Neuronal stem cell (in vitro differentiated cells): Measurements from ENCODE around the gene NTRK3.

Experiments
- DNase-seq: peaks from one replicate; pipeline ENCODE4 v3.0.0-alpha.2; 2013; ENCODE audit warnings: low spot score
- H2AFZ ChIP-seq: one replicate; pipeline ENCODE4 v1.6.1; 2013; ENCODE audit warnings: mild to moderate bottlenecking, low read length, inconsistent platforms
- H2AK5ac ChIP-seq: 2 replicates; pipeline ENCODE4 v1.6.1; 2013; ENCODE audit warnings: low read depth, mild to moderate bottlenecking, inconsistent platforms, low read length, moderate library complexity, mixed read lengths
- H2BK120ac ChIP-seq: 2 replicates; pipeline ENCODE4 v1.6.1; 2013; ENCODE audit warnings: low read depth, mild to moderate bottlenecking, inconsistent platforms, low read length, moderate library complexity, mixed read lengths
- H2BK12ac ChIP-seq: one replicate; pipeline ENCODE4 v1.6.1; 2013; ENCODE audit warnings: low read length, inconsistent platforms
- H2BK15ac ChIP-seq: 2 replicates; pipeline ENCODE4 v1.6.1; 2013; ENCODE audit warnings: mild to moderate bottlenecking, low read length, inconsistent platforms, mixed read lengths
- H2BK5ac ChIP-seq: one replicate; pipeline ENCODE4 v1.6.1; 2013; ENCODE audit warnings: inconsistent platforms, mild to moderate bottlenecking, low read length, moderate library complexity
- H3K14ac ChIP-seq: one replicate; pipeline ENCODE4 v1.6.1; 2013; ENCODE audit warnings: low read length, inconsistent platforms
- H3K18ac ChIP-seq: 2 replicates; pipeline ENCODE4 v1.6.1; 2013; ENCODE audit warnings: low read length, inconsistent platforms
- H3K23ac ChIP-seq: 2 replicates; pipeline ENCODE4 v1.6.1; 2013; ENCODE audit warnings: low read depth, mild to moderate bottlenecking, mixed read lengths, low read length, inconsistent platforms; ENCODE audit not compliant: poor library complexity
- H3K27ac ChIP-seq: replicated peaks from 3 replicates; pipeline ENCODE4 v1.5.1; 2013; ENCODE audit warnings: low read length, inconsistent platforms
- H3K27me3 ChIP-seq, 3 experiments: 2 replicates each; pipeline ENCODE4 v1.6.1; 2013; ENCODE audit warnings: low read length in 3 of 3, mild to moderate bottlenecking in 2 of 3, inconsistent platforms in 1 of 3, low read depth in 1 of 3, mixed read lengths in 1 of 3, moderate library complexity in 1 of 3; ENCODE audit not compliant: control insufficient read depth in 3 of 3, insufficient read depth in 3 of 3
- H3K36me3 ChIP-seq, 2 donors: replicated peaks in 1 of 2; 2 replicates each; pipeline ENCODE4 v1.6.1; 2013; ENCODE audit warnings: low read length in 2 of 2; ENCODE audit not compliant: control insufficient read depth in 2 of 2, insufficient read depth in 2 of 2
- H3K4ac ChIP-seq: 2 replicates; pipeline ENCODE4 v1.6.1; 2013; ENCODE audit warnings: inconsistent platforms, mild to moderate bottlenecking, low read length, moderate library complexity
- H3K4me1 ChIP-seq, 2 donors: 1 replicate in 1 of 2; 2 replicates in 1 of 2; pipeline ENCODE4 v1.6.1; 2013; ENCODE audit warnings: low read length in 2 of 2, low read depth in 1 of 2; ENCODE audit not compliant: control insufficient read depth in 2 of 2, insufficient read depth in 1 of 2
- H3K4me2 ChIP-seq: one replicate; pipeline ENCODE4 v1.6.1; 2013; ENCODE audit warnings: mild to moderate bottlenecking, low read length, inconsistent platforms; ENCODE audit not compliant: insufficient read depth, poor library complexity, severe bottlenecking
- H3K4me3 ChIP-seq, 2 donors: 2 replicates each; pipeline ENCODE4 v1.5.1; 2013; ENCODE audit warnings: low read length in 2 of 2, mild to moderate bottlenecking in 2 of 2, inconsistent platforms in 1 of 2, moderate library complexity in 1 of 2
- H3K79me1 ChIP-seq: one replicate; pipeline ENCODE4 v1.6.1; 2013; ENCODE audit warnings: low read depth, mild to moderate bottlenecking, inconsistent platforms, low read length, moderate library complexity
- H3K9ac ChIP-seq: one replicate; pipeline ENCODE4 v1.6.1; 2013; ENCODE audit warnings: mild to moderate bottlenecking, low read depth, low read length, inconsistent platforms; ENCODE audit not compliant: poor library complexity
- H3K9me3 ChIP-seq, 2 donors: replicated peaks in 1 of 2; 2 replicates each; pipeline versions ENCODE3 to v1.6.1; 2013; ENCODE audit warnings: low read length in 2 of 2, mild to moderate bottlenecking in 2 of 2, inconsistent platforms in 1 of 2, low read depth in 1 of 2, mixed read lengths in 1 of 2, moderate library complexity in 1 of 2; ENCODE audit not compliant: control insufficient read depth in 2 of 2, insufficient read depth in 1 of 2
- H4K8ac ChIP-seq: one replicate; pipeline ENCODE4 v1.6.1; 2013; ENCODE audit warnings: low read depth, mild to moderate bottlenecking, inconsistent platforms, low read length, moderate library complexity
- H4K91ac ChIP-seq: one replicate; pipeline ENCODE4 v1.6.1; 2013; ENCODE audit warnings: low read length, low read depth, mild to moderate bottlenecking, inconsistent platforms; ENCODE audit not compliant: poor library complexity
- WGBS, 2 donors: extraction: QIAGEN DNeasy Blood & Tissue Kit; methylation state at CpG; one replicate each; pipeline ENCODE4 v1.1.7; 2013; ENCODE audit warnings: missing lambda C conversion rate in 2 of 2, mixed read lengths in 1 of 2; ENCODE audit not compliant: insufficient read length in 2 of 2, insufficient replicate concordance in 1 of 2; ENCODE audit errors: extremely low coverage in 2 of 2; 5-methylcytosine and 5-hydroxymethylcytosine counted together

NTRK3 gene

DNA sequence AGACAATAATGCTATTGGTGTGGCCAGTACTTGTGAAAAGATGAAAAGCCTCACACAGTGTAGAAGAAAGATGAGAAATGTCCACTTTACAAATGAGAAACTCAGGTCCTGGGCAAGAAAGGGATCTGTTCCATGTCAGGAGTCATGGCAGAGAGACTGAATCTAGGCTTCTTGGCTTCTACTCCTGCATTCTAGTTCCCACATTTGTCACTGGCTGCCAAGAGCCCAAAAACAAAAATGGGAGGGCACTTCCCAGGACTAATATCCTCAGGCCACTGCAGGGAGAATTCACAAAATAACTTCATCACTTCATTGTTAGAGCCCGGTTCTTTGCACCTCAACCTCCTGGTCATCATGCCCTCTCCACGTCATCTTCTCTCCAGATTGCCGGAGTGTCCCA lies 337.5 kb downstream of the NTRK3 start:
- no peak for DNase-seq
- H2BK12ac ChIP-seq, result no peak overlapping the region

DNA sequence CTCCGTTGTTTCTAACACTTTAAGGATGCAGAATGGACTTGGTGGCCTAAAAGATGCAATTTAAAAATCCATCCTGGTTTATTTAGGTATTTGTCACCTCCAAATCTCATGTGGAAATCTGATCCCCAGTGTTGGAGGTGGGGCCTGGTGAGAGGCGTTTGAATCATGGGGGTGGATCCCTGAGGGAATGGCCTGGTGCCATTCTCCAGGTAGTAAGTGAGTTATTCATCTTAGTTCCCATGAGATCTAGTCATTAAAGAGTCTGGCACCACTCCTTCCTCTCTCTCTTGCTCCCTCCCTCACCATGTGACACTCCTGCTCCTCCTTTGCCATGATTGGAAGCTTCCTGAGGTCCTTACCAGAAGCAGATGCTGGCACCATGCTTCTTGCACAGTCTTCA lies 339.1 kb downstream of the NTRK3 start:
- Histone ChIP-seq H3K23ac (no peak overlapping the region), H3K36me3 (no peaks in the 10 kb centered on the region), H3K18ac (no peak overlapping the region), H3K9me3 (no peaks in the 10 kb centered on the region), H2BK12ac (no peak overlapping the region), H2BK15ac (no peak overlapping the region), H4K91ac (no peak overlapping the region), H3K4me1 (no peaks in the 10 kb centered on the region), H3K14ac (no peak overlapping the region), H3K27me3 (no peaks in the 10 kb centered on the region), H3K4me2 (no peak overlapping the region), H3K4ac (no peak overlapping the region), H2BK5ac (no peak overlapping the region), H3K27ac (no peak overlapping the region), H3K79me1 (no peaks in the 10 kb centered on the region), H3K4me3 (no peak overlapping the region), H2AFZ (no peak overlapping the region), H3K9ac (no peak overlapping the region), H2AK5ac (no peak overlapping the region), H2BK120ac (no peak overlapping the region), H4K8ac (no peak overlapping the region)
- WGBS, 2 donors, result no CpG with 5 or more reads among the region's 2 CpGs
- no peak for DNase-seq

More for the DNA sequence above, 337.5 kb downstream of the NTRK3 start:
- no peak overlapping the region for H2AFZ ChIP-seq
- no peak overlapping the region for H2BK120ac ChIP-seq
- no peak overlapping the region for H3K4ac ChIP-seq
- H3K4me3 ChIP-seq, result no peak overlapping the region
- no peaks in the 10 kb centered on the region for H3K9me3 ChIP-seq
- H4K8ac ChIP-seq, result no peak overlapping the region
- no peaks in the 10 kb centered on the region for H3K4me1 ChIP-seq
- no peak overlapping the region for H2BK5ac ChIP-seq
- no peak overlapping the region for H2BK15ac ChIP-seq
- H3K18ac ChIP-seq, result no peak overlapping the region
- H3K79me1 ChIP-seq, result no peaks in the 10 kb centered on the region
- H3K27ac ChIP-seq, result no peak overlapping the region
- H3K9ac ChIP-seq, result no peak overlapping the region
- H3K27me3 ChIP-seq, result no peaks in the 10 kb centered on the region
- H4K91ac ChIP-seq, result no peak overlapping the region
- no peak overlapping the region for H3K23ac ChIP-seq
- WGBS, 2 donors, result no CpG with 5 or more reads among the region's 3 CpGs
- no peaks in the 10 kb centered on the region for H3K36me3 ChIP-seq
- H3K4me2 ChIP-seq, result no peak overlapping the region
- H2AK5ac ChIP-seq, result no peak overlapping the region
- H3K14ac ChIP-seq, result no peak overlapping the region

- Histone ChIP-seq H3K9me3 (no peaks in the 10 kb centered on the region), H4K91ac (no peak overlapping the region), H3K23ac (no peak overlapping the region), H3K36me3 (no peaks in the 10 kb centered on the region), H2BK5ac (no peak overlapping the region), H3K4me1 (no peaks in the 10 kb centered on the region), H3K27me3 (no peaks in the 10 kb centered on the region), H2AK5ac (no peak overlapping the region), H3K18ac (no peak overlapping the region), H2AFZ (no peak overlapping the region), H4K8ac (no peak overlapping the region), H3K9ac (no peak overlapping the region), H3K4me2 (no peak overlapping the region), H2BK15ac (no peak overlapping the region), H2BK120ac (no peak overlapping the region), H3K4me3 (no peak overlapping the region), H3K27ac (no peak overlapping the region), H2BK12ac (no peak overlapping the region), H3K79me1 (no peaks in the 10 kb centered on the region), H3K4ac (no peak overlapping the region), H3K14ac (no peak overlapping the region)
- no CpG with 5 or more reads among the region's 5 CpGs for WGBS, 2 donors
- no peak for DNase-seq
Measured at GRCh38 chr15:87916208-87916607, 340.3 kb downstream of the NTRK3 start.

DNA sequence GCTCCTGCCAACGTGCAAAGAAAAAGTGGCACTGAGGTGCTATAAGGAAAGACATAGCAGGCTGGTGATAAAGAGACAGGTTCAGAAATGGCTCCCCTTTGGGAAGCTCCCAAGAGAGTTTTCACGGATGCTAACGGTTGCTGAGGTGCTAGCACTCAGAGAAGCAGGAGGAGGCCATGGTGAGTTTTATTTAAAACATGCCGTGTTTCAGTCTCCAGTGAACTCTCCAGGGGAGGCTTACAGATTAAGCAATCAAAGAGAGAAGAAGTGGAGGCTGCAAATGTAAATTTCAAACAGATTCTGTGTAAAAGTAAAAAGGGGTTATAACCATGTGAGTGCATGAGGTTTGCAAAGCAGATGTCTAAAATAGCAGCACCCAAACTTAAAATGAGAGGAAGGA lies 346.2 kb downstream of the NTRK3 start:
- Histone ChIP-seq H3K18ac (no peak overlapping the region), H3K4me3 (no peak overlapping the region), H2BK12ac (no peak overlapping the region), H3K79me1 (no peaks in the 10 kb centered on the region), H3K4me2 (no peak overlapping the region), H3K4me1 (peaks cover 0 to 2% of the 10 kb centered on the region in 2 donors), H3K36me3 (no peaks in the 10 kb centered on the region), H3K27me3 (no peaks in the 10 kb centered on the region), H3K23ac (no peak overlapping the region), H3K4ac (no peak overlapping the region), H3K14ac (no peak overlapping the region), H3K27ac (no peak overlapping the region), H3K9me3 (no peaks in the 10 kb centered on the region), H4K91ac (no peak overlapping the region), H2BK15ac (no peak overlapping the region), H2BK120ac (no peak overlapping the region), H2AFZ (no peak overlapping the region), H3K9ac (no peak overlapping the region), H2AK5ac (no peak overlapping the region), H2BK5ac (no peak overlapping the region), H4K8ac (no peak overlapping the region)
- no peak for DNase-seq
- no CpG with 5 or more reads among the region's 4 CpGs for WGBS, 2 donors
